Measurements from ENCODE around the gene NFE2L1.

DNA sequence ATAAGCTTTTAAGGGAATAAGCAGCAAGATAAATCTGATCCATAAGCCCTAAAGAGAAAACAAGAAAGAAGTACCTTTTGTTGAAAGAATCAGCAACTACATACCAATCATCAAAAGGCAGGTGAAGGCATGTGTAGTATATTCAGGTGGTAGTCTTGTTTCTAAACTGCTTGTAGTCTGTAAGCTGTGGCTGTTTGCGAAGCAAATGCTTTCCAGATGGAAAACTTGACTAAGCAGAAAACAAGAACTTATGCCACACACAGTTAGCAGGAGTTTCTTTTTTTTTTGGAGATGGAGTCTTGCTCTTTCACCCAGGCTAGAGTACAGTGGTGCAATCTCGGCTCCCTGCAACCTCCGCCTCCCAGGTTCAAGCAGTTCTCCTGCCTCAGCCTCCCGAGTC, 47.5 kb downstream of the NFE2L1 start:
- TF ChIP-seq, protein P1, sequence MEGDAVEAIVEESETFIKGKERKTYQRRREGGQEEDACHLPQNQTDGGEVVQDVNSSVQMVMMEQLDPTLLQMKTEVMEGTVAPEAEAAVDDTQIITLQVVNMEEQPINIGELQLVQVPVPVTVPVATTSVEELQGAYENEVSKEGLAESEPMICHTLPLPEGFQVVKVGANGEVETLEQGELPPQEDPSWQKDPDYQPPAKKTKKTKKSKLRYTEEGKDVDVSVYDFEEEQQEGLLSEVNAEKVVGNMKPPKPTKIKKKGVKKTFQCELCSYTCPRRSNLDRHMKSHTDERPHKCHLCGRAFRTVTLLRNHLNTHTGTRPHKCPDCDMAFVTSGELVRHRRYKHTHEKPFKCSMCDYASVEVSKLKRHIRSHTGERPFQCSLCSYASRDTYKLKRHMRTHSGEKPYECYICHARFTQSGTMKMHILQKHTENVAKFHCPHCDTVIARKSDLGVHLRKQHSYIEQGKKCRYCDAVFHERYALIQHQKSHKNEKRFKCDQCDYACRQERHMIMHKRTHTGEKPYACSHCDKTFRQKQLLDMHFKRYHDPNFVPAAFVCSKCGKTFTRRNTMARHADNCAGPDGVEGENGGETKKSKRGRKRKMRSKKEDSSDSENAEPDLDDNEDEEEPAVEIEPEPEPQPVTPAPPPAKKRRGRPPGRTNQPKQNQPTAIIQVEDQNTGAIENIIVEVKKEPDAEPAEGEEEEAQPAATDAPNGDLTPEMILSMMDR (IDR thresholded peaks at IDR 0.05) = no peak
- TF ChIP-seq POLR2A (IDR thresholded peaks at IDR 0.05) = no peak

Data from thyroid gland (tissue), 4 donors.